Measurements from ENCODE around the gene COL18A1. TPM values are rescaled to one million over a fixed set of nuclear protein-coding genes. Genes with fewer than 3 reads are reported as not detected.

Gene COL18A1
- total and polyA plus RNA-seq, 9 of the 15 experiments (the other 6 are each of a cell fraction or from before 2014, with no cell fraction given): 0.14 to 16.4 (median 2.0) TPM

DNA sequence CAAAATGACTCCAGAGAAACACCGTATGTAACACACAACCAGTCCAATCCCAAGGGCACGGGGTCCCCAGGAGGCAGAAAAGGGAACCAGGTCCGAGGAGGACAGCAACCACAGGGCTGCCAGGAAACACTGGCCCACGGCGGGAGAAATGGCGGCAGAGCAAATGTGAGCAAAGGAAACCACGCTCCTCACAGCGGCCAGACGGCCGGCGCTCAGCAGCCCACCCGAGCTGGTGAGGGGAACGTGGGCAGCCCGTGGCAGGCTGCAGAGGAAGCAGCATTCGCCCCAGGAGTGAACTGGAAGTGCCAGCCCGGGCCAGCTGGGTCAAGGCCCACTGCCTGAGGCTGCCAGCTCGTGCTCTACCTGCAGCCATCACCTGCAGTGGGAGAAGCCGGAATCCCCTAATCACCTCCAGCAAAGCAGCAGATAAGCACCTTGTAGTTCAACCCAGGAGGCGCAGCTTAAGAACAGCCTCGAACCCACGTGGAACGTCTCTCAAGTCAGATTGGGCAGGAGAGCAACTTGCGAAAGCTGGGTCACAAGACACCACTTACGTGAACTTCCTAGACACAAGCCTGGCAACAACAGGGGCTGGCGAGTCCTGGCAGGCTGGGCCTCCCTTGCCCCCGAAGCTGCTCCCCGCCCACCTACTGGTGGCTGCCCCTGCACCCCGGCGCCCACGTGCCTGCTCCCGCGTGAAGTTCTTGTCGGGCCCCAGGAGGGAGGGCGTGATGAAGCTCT lies 130.5 kb downstream of the COL18A1 start:
- no peak overlapping the region for H3K27ac ChIP-seq (ENCODE audit: extremely low read depth, low read depth, low read length)
- DNase-seq (ENCODE audit: extremely low read depth in 1 of 4, low spot score in 3 of 4) (no peak), FAIRE-seq (no peak), ATAC-seq (no peak)
- H3K4me2 ChIP-seq (ENCODE audit: insufficient read depth, low read length): no peak overlapping the region
- ChIA-PET POLR2A (interaction anchor here (0.6 to 0.8 kb wide), 2 partner anchors 9 to 1196 kb away, joined by 3 to 6 read pairs; partner anchors contain the start of gene CFAP410), CTCF (ENCODE audit: low intra/inter-chr PET ratio) (no interaction called here)
- no peak overlapping the region for H3K4me3 ChIP-seq
- 89% methylated on average over 28 of the region's 34 CpGs for WGBS (ENCODE audit: insufficient coverage, low coverage, missing lambda C conversion rate)
- no peak for TF ChIP-seq MAX (CRISPR knock-in tag; IDR thresholded peaks at IDR 0.05)
- no peak for TF ChIP-seq POLR2AphosphoS5 (IDR thresholded peaks at IDR 0.05; ENCODE audit: control insufficient read depth, insufficient read depth, low read depth, low read length)
- no peak for TF ChIP-seq SMC3 (conservative IDR thresholded peaks at IDR 0.05; ENCODE audit: insufficient read depth, low read depth, low read length)
- TF ChIP-seq POLR2G (IDR thresholded peaks at IDR 0.05; ENCODE audit: low read depth, low read length): 0 out of 2 replicates have a peak, but pooled peaks have one; percentile 7
- no TSS peak for BruUV-seq (replicated peaks)
- H3K9ac ChIP-seq (ENCODE audit: insufficient read depth in 1 of 2, low read depth in 2 of 2, low read length in 2 of 2): peak overlapping the region in 1 of 2 experiments; percentile 26; a peak in 2 of 4 replicates
- in situ Hi-C loops (cut with MboI): no loop called here
- peaks cover 71% of the 10 kb centered on the region for H3K79me2 ChIP-seq (ENCODE audit: control insufficient read depth, insufficient read depth, low read length)
- intact Hi-C loops (cut with micrococcal nuclease): no loop called here
- peaks cover 0 to 72% of the 10 kb centered on the region in 2 experiments; a peak in 3 of 5 replicates for H3K4me1 ChIP-seq (replicated peaks in 1 of 2; ENCODE audit: control insufficient read depth in 2 of 2, insufficient read depth in 2 of 2, low read length in 2 of 2)
- H3K36me3 ChIP-seq (ENCODE audit: control insufficient read depth, insufficient read depth, low read length): peaks cover 92% of the 10 kb centered on the region; the same call in 2 of the 3 replicates
- H3K27me3 ChIP-seq (ENCODE audit: control insufficient read depth in 2 of 2, insufficient read depth in 2 of 2, low read length in 2 of 2): no peaks in the 10 kb centered on the region
- H3K9me1 ChIP-seq (ENCODE audit: control insufficient read depth, insufficient read depth, low read length): no peaks in the 10 kb centered on the region
- no peaks in the 10 kb centered on the region; the same call in 1 of the 2 replicates for H4K20me1 ChIP-seq (replicated peaks; ENCODE audit: control insufficient read depth, insufficient read depth, low read length)
- no peak overlapping the region for H2AFZ ChIP-seq (ENCODE audit: low read depth, low read length)
- no peaks in the 10 kb centered on the region for H3K9me3 ChIP-seq (replicated peaks; ENCODE audit: control insufficient read depth, insufficient read depth, low read depth, low read length)
